ENCODE data around the gene HSPA9.

The HSPA9 gene

DNA sequence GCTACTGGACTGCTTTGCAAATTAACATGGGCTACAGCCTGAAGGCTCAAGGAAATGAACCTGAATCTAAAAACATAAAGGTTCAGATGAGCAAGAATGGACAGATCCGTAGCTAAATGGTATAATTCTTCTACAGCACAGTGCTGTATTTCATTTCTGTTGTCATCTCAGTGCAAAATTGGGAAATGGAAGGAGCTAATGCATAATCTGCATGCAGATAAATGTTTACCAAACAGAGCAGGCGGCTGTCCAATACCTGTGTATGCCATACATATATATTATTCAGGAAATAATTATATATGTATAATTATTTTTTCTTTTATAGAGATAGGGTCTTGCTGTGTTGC is 4.3 kb upstream of the HSPA9 start:
- TF ChIP-seq POLR2AphosphoS5 (IDR thresholded peaks at IDR 0.05; ENCODE audit: low read depth, low read length) (no peak), SIN3A (IDR thresholded peaks at IDR 0.05; ENCODE audit: borderline replicate concordance, insufficient read depth, low read length) (no peak), TAF1 (IDR thresholded peaks at IDR 0.05; ENCODE audit: borderline replicate concordance, insufficient read depth, low read length) (no peak), FOXP2 (optimal IDR thresholded peaks at IDR 0.05; ENCODE audit: borderline replicate concordance, extremely low read depth, extremely low read length, insufficient read depth) (no peak)
- TF ChIP-seq, protein P1, sequence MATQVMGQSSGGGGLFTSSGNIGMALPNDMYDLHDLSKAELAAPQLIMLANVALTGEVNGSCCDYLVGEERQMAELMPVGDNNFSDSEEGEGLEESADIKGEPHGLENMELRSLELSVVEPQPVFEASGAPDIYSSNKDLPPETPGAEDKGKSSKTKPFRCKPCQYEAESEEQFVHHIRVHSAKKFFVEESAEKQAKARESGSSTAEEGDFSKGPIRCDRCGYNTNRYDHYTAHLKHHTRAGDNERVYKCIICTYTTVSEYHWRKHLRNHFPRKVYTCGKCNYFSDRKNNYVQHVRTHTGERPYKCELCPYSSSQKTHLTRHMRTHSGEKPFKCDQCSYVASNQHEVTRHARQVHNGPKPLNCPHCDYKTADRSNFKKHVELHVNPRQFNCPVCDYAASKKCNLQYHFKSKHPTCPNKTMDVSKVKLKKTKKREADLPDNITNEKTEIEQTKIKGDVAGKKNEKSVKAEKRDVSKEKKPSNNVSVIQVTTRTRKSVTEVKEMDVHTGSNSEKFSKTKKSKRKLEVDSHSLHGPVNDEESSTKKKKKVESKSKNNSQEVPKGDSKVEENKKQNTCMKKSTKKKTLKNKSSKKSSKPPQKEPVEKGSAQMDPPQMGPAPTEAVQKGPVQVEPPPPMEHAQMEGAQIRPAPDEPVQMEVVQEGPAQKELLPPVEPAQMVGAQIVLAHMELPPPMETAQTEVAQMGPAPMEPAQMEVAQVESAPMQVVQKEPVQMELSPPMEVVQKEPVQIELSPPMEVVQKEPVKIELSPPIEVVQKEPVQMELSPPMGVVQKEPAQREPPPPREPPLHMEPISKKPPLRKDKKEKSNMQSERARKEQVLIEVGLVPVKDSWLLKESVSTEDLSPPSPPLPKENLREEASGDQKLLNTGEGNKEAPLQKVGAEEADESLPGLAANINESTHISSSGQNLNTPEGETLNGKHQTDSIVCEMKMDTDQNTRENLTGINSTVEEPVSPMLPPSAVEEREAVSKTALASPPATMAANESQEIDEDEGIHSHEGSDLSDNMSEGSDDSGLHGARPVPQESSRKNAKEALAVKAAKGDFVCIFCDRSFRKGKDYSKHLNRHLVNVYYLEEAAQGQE (IDR thresholded peaks at IDR 0.05; ENCODE audit: insufficient read depth in 1 of 2, low read depth in 2 of 2, low read length in 2 of 2): no peak

DNA sequence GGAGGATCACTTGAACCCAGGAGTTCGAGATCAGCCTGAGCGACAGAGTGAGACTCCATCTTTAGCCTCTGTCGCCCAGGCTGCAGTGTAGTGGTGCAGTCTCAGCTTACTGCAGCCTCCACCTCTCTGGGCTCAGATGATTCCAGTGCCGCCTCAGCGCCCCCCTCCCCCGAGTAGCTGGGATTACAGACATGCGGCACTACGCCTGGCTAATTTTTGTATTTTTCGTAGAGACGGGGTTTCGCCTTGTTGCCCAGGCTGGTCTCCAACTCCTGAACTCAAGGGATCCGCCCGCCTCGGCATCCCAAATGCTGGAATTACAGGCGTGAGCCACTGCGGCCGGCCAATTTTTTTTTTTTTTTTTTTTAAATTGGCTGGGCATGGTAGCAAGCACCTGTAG is 2.3 kb upstream of the HSPA9 start:
- TF ChIP-seq, protein P1 (IDR thresholded peaks at IDR 0.05; ENCODE audit: insufficient read depth in 1 of 2, low read depth in 2 of 2, low read length in 2 of 2): no peak
- TF ChIP-seq FOXP2 (optimal IDR thresholded peaks at IDR 0.05; ENCODE audit: borderline replicate concordance, extremely low read depth, extremely low read length, insufficient read depth): no peak
- no peak for TF ChIP-seq POLR2AphosphoS5 (IDR thresholded peaks at IDR 0.05; ENCODE audit: low read depth, low read length)
- no peak for TF ChIP-seq SIN3A (IDR thresholded peaks at IDR 0.05; ENCODE audit: borderline replicate concordance, insufficient read depth, low read length)
- no peak for TF ChIP-seq TAF1 (IDR thresholded peaks at IDR 0.05; ENCODE audit: borderline replicate concordance, insufficient read depth, low read length)

GRCh38 chr5:138574744-138575193 is 432 bp downstream of the HSPA9 start:
- TF ChIP-seq POLR2AphosphoS5 (IDR thresholded peaks at IDR 0.05; ENCODE audit: low read depth, low read length) (no peak), SIN3A (IDR thresholded peaks at IDR 0.05; ENCODE audit: borderline replicate concordance, insufficient read depth, low read length) (no peak), FOXP2 (optimal IDR thresholded peaks at IDR 0.05; ENCODE audit: borderline replicate concordance, extremely low read depth, extremely low read length, insufficient read depth) (no peak), TAF1 (IDR thresholded peaks at IDR 0.05; ENCODE audit: borderline replicate concordance, insufficient read depth, low read length) (no peak)
- TF ChIP-seq, protein P1 (IDR thresholded peaks at IDR 0.05; ENCODE audit: insufficient read depth in 1 of 2, low read depth in 2 of 2, low read length in 2 of 2): no peak

DNA sequence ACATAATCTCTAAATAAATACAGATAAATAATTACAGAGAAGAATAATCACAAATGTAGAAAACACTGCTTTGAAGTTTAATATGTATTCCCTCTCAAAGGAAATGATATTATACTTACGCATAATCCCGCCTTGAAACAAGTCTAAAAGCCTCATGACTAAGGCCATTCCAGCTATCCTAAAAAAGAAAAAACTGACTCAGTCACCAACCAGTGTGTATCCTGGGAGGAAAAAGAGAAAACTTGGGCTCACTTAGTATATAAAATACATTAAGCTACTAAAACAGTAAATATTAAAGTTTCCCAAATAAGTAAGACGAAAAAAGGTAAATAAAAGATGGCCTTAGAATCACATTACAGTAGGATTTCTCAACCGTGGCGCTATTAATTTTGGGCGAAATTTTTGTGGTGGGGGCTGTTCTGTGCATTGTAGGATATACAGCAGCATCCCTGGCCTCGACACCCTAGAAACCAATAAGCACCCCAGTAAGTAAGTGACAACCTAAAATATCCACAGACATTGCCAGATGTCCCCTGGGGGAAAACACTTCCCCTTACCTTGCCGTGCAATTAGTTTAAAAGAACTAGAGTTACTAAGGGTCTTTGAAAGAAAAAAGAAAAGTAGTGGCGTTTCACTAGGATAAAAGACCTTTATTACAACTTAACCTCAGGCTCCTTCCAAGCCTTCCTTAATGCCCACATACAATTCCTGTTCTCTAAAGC is 1.1 kb downstream of the HSPA9 start:
- no peak; the same call in 1 of the 2 replicates for TF ChIP-seq POLR2AphosphoS5 (IDR thresholded peaks at IDR 0.05; ENCODE audit: low read depth, low read length)
- TF ChIP-seq, protein P1 (IDR thresholded peaks at IDR 0.05; ENCODE audit: insufficient read depth in 1 of 2, low read depth in 2 of 2, low read length in 2 of 2): no peak
- TF ChIP-seq FOXP2 (optimal IDR thresholded peaks at IDR 0.05; ENCODE audit: borderline replicate concordance, extremely low read depth, extremely low read length, insufficient read depth): no peak
- TF ChIP-seq SIN3A (IDR thresholded peaks at IDR 0.05; ENCODE audit: borderline replicate concordance, insufficient read depth, low read length): no peak
- no peak for TF ChIP-seq TAF1 (IDR thresholded peaks at IDR 0.05; ENCODE audit: borderline replicate concordance, insufficient read depth, low read length)
